T-helper 2 cell treated with Interferon-gamma antibody and Interleukin-4, amounts not matched to agents 100 ng/mL and 5 ng/mL, for 36 hours (primary cell): ENCODE results near the gene TMEM212. TPM values are rescaled to one million over a fixed set of nuclear protein-coding genes. Genes with fewer than 3 reads are reported as not detected.

Experiments used
- intact Hi-C: fragments of 100-400 bp; cut with micrococcal nuclease; formaldehyde crosslinking; loops from one replicate; pipeline ENCODE4 v1.15.1; 2023
- total RNA-seq: library from RNA; stranded (reverse); gene quantifications from 2 replicates; pipeline ENCODE4 v1.2.3, GENCODE V29; 2022

The TMEM212 gene
- total RNA-seq, 1 donor from 2014 or later: not detected

DNA sequence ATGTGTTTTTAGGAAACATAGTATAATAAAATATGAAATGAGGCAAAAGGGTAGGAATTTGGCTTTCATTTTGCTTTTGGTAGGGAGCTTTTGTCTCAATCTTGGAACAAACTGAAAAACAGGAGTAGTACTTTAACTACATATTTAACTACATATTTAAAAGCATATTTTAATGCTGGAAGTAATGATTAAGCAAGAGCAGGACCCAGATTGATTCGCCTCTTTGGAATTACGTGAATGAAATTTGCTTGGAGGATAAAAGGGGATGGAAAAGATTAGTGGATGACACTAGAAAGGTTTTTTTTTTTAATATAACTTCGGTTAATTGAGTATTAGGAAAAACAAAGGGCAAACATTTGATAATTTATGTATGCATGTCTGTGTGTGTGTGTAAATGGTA is 11.2 kb upstream of the TMEM212 start:
- intact Hi-C loops: loop anchor here (5.0 kb wide), 2 partner anchors 130 to 870 kb away; no protein-coding TSS in a partner anchor

DNA sequence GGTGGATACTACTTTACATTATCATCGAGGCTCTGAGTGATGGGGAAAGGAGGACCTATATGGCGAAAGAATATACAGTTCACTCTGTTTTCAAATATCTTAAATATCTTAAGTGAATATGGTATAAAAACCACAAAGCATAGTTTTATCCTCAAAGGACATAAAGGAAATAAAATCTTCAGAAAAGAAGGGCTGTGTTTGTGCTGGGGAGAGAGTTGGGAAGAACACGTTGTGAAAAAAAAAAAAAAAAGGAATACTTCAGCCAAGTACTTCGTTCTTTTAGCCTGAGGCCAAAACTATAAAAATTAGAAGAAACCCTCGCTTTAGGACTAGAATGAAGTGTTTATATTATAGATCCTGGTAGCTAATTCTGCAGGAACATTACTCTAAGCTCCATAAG is 10.2 kb upstream of the TMEM212 start:
- intact Hi-C loops: loop anchor here (5.0 kb wide), 2 partner anchors 131 to 871 kb away; no protein-coding TSS in a partner anchor

DNA sequence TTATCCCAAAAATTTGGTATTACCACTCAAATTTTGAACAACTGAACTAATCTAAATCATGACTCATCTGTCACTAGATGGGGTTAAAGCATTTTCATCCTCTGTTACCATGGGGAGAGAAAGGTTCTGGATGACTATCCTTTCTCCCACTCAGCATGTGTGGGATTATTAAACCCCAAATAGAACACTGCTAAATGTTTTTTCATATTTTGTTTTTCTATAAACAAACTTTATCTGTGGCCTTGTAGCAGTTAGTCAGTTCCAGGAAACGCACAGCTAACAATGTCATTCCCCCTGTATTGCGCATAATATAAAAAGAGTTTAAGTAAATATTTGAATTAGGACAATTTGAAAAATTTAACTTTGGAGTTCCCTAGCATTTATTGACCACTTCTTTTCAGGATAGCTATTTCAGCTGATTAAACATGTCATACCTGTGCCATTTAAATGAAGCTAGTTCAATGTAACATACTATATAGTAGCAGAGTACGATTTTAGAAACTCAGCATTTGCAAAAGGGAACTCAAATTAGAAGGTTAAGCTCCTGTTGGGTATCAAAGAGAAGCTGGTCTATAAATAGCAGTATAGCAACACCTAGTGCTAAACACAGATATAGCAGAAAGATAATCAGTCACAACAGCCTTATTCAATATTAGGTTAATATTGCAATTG is 9.2 kb upstream of the TMEM212 start:
- intact Hi-C loops: loop anchor here (1.0 to 5.0 kb wide), 3 partner anchors 132 to 872 kb away; no protein-coding TSS in a partner anchor

DNA sequence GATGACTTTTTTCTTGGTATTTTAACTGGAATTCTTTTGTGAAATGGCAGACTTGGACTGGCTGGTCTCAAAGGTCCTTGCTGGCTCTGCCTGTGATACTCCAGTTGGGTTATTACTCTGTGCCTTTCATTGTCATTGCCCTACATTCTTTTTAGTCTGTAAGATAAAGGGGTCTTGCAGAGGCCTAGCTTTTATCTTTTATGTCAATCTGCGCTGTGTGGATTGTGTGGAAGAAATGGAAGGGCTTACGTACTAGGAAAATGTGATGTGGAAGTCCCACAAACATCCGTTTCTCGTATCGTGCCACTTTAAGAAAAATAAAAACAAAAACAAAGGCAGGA is 8.7 kb upstream of the TMEM212 start:
- intact Hi-C loops: loop anchor here (1.0 to 5.0 kb wide), 3 partner anchors 132 to 872 kb away; no protein-coding TSS in a partner anchor

DNA sequence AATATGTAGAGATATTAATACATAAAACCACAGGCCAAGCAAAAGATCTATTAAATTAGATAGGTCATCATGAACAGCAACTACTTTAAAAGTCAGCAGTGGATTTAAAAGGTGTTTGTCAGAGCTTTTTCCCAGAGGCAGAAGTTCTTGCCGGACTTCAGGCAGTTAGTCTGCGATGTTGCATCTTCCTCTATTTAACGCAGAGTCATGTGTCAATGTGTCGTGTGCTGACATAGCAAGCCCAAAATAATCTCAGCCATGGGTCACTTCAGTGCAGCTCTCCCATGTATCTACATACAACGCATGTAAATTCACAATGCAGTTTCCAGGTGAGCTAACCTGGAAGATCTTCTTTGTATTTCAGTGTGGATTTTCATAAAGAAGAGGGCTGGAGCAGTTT is 8.0 kb upstream of the TMEM212 start:
- intact Hi-C loops: no loop called here

DNA sequence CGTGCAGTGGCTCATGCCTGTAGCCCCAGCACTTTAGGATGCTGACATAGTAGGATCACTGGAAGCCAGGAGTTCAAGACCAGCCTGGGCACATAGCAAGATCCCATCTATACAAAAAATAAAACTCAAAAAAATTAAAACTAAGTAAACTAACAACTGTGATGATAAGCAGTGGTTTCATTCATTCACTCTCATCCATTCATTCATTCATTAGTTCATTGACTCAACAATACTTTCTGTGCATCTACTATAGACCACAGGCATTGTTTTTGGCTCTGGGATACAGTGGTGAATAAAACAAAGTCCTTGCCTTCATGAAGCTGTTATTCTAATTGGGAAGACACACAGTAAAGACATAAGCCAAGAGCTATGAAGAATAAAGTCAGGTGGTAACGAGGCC is 7.5 kb upstream of the TMEM212 start:
- intact Hi-C loops: no loop called here

DNA sequence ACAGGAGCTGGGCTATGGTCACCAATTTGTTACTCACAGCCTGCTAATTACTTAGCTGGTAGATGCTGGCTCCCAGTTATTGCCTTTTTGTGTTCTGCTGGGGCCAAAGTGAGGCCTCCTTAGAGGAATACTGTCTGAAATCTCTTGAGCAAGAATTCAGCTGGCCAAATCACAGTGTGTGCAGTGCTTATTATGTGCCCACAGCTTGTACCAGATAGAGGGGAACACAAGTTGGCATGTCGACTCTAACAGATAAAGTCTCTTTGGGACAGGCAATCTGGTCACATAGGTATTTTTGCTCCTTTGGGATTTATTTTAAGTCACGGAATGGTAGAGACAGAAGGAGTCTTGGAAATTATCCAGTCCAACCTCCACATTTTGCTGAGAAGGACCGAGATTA is 6.3 kb upstream of the TMEM212 start:
- intact Hi-C loops: no loop called here

DNA sequence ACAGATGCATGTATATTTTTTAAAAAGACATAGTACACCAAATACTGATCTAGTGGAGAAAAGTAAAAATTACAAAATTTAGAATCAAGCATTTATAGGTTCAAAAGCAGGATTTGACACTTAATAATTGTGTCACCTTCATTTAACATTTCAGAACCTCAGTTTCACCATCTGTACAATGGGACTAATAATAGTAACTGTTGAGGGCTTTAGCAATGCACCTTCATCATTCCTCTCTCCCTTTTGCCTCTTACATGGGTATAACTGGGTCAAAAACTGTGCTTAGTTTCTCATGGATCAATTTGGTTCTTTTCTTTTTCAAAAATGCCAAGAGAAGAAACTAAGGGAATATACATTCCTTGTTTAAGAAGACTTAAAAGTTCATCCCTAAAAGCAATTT is 5.5 kb upstream of the TMEM212 start:
- intact Hi-C loops: no loop called here

DNA sequence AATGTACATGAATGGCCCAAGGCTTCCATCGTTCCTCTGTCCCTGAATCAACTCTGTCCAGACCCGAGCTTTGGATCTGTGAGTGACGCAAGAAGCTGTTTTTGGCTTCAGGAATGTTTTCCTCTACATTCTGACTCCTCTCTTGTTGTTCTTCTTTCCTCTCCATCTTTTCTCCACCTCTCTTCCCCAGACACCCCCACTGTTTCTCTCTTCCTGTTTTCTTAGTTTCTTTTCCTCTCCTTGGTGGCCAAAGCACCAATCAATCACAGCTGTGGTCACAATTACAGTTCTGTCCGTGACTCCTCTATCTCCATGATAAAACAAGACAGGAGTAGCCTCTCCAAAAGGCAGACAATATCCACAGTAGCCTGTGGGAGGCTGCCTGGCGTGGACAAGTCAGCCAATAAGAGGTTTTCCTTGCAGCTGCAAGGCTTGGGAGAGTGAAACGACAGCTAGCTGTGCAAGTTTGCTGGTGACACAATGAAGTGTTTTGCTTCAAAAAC is 4.9 kb upstream of the TMEM212 start:
- intact Hi-C loops: no loop called here

DNA sequence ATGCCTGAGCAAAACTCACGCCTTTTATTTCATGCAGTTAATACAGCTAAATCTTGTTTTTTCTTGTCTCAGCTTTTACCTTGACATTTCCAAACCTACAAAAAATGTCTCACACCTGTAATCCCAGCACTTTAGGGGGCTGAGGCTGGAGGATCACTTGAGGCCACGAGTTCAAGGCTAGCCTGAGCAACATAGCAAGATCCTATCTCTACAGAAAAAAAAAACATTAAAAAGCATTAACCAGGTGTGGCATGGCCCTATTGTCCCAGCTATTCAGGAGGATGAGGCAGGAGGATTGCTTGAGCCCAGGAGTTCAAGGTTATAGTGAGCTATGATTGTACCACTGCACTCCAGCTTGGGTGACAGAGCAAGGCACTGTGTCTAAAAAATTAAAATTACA is 3.9 kb upstream of the TMEM212 start:
- intact Hi-C loops: no loop called here

DNA sequence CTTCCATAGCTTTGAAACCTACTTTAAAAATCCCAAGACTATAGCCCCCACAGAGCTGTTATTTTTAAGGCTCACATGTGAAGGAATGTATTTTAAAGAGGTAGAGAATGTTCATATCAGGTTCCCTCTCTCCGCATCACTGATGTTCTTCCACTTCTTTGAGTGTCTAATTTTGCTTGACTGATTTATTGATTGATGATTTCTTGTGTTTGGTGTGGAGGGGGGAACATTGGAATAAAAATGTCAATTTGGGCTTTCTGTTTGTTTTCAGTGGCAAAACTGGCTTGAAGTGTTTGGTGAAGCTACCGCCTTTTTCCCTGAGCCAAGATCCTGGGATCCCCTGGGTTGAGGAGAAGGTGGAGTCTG is 2.7 kb upstream of the TMEM212 start:
- intact Hi-C loops: loop anchor here (10.0 kb wide), 1 partner anchor 264 kb away; no protein-coding TSS in a partner anchor

DNA sequence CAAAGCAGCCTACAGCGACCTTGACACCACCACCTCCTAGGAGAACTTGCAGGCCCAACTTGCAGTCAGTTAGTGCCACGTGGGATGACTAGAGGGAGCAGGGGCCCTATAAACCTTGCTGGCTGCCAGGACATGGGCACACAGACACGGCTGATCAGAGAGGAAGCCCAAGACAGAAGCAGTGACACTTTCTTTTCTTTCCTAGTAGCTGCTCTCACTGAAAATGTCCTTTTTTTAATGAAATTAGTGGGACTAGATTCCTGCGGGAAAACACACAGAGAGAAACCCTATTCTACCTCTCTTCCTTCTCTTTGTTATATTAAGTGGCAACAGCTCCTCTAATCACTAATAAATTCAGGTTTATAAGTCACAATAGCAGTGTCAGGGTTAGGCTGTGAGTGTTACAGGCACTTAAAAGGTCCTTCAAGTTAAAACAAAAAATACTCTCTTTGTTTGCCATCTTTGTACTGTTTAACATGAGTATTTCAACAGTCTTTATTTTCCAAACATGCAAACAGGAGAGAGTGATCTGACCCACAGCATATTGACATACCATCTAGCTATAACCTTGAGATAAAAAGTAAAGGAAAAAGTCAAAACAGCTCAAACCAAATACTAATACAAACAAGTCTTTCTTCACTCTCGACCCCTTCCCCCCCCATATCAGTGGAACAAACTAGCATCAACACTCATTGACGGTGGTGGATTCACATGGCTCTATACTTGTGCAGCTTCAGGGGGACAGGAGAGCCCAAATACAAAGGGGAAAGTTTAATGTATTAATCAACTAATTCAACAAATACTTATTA is 2.1 kb upstream of the TMEM212 start:
- intact Hi-C loops: loop anchor here (10.0 kb wide), 1 partner anchor 264 kb away; no protein-coding TSS in a partner anchor

DNA sequence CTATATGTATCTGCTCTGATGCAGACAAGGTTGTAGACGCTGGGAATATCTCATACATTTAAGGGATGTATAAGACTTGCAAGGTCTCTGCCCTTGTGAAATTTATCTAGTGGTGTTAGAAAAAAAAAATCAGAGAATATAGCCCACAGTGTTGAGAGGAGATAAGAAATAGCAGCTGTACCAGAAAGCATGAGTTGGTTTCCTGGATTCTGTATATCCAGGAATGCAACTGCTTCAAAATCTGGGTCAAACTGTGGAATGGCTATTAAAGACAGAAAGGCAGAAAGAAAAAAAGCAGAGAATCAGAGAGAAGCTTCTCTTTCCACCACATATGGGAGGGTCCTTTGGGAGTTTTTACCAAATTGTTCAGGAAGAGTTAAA is 1.5 kb upstream of the TMEM212 start:
- intact Hi-C loops: loop anchor here (10.0 kb wide), 1 partner anchor 263 kb away; no protein-coding TSS in a partner anchor

DNA sequence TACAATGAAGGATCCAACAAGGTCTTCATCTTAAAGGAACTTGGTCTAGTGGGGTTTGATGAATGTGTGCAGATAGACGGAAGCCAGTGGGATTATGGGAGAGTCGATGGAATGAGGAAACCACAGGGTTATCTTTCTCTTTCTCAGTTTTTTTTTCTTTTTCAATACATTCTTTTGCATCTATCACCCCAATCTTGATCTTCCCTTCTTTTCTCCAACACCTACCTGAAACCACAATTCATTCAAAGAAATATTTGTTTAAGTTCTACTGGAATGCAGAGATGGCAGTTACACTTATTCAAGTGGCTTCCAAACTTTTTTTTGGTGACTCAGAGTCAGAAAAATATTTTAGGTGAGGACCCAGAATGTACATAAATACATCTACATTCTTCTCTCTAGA is 1.7 kb downstream of the TMEM212 start:
- intact Hi-C loops: loop anchor here (10.0 kb wide), 1 partner anchor 260 kb away; no protein-coding TSS in a partner anchor

DNA sequence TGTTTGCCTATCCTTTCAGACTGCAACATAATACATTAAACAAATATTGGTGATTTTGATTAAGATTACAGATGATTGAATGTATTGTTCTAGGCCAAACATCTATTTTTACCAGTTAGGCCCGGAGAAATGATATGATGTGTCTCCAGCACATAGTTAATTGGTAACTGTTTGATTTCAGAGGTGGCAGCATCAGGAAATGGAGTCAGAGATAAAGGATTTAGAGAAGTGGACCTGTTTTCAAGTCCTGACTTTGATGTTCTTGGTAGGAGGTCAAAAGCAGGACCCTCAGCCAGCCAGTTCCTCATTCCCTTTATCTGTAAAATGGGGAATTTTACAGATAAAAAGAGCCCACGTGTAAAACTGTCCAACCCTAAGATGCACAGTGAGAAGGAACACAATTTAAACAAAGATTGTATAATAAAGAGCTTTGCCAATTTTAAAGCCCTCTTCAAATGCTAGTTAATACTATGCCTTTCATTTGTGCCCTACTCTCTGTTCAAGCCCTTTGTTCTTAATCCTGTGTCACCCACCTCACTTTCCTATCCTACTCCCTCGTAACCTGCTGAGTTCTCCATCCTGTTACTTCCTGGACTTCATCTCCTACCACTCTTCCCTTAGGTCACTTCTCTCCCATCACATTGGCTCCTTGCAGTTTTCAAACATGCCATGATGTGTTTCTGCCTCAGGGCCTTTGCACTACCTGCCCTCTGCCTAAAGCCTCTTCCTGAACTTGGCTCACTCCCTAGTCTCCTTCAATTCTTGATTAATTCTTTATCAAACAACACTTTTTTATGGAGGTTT is 2.5 kb downstream of the TMEM212 start:
- intact Hi-C loops: loop anchor here (10.0 kb wide), 1 partner anchor 259 kb away; no protein-coding TSS in a partner anchor

DNA sequence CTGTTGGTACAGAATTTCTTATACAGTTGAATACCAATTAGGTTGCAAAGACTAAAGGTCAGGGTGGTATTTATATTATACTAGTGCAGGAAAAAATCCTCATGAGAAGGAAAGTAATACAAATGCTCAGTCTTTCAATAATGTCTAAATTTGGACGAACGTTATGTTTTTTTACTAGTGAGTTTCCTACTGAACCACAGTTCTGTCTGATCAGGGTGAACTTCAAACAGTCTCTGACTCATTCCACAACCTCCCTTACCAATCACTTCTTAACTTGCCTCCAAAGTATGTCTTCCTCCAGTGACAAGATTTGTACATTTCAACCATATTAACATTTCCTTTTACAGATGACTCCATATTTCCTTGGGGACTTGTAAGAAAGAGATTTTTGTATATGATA is 3.4 kb downstream of the TMEM212 start:
- intact Hi-C loops: loop anchor here (10.0 kb wide), 1 partner anchor 258 kb away; no protein-coding TSS in a partner anchor

DNA sequence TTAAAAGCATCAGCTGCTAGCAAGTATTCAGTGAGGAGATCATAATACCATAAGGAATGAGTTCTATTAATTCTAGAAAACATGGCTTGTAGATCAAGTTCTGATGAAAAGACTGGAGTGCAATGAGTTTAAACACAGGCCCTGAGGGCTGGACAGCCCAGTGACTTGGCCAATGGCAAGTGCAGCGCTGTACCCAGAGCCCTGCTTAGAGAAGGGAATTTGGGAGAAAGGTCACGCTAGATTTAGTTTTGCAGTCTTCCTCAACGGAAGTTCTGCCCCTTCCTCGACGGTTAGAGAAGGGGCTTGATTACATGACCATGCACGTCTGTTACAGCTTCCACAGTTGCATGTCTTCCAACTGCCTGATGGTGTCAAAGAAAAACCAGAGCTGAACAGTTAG is 4.0 kb downstream of the TMEM212 start:
- intact Hi-C loops: loop anchor here (10.0 kb wide), 1 partner anchor 258 kb away; no protein-coding TSS in a partner anchor

DNA sequence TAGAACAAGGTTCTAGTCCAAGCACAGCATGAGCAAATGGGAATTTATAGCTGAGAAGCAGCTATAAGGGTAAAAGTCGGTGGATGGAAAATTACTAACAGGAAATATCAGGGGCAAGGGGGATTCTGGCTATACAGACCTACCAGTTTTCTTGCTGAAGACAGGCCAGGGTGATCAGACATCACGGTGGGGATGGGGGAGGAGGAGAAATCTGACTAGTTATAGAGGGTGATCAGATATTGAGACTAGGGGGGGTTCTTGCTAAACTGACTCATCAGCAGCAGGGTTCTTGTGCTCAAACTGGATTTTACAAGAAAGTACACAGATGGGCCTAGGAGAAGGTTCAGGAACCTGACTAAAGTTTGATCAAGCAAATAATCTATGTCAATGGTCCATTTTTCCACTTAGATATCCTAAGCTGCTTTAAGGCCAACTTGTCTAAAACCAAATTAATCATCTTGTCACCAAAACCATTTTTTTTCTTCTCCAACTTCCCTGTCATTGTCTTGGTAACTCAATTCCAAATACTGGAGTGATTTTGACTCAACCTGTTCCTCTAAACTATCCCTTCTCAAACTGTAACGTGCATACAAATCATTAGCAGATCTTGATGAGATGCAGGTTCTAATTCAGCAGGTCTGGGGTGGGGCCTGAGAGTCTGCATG is 4.6 kb downstream of the TMEM212 start:
- intact Hi-C loops: loop anchor here (10.0 kb wide), 1 partner anchor 257 kb away; no protein-coding TSS in a partner anchor

DNA sequence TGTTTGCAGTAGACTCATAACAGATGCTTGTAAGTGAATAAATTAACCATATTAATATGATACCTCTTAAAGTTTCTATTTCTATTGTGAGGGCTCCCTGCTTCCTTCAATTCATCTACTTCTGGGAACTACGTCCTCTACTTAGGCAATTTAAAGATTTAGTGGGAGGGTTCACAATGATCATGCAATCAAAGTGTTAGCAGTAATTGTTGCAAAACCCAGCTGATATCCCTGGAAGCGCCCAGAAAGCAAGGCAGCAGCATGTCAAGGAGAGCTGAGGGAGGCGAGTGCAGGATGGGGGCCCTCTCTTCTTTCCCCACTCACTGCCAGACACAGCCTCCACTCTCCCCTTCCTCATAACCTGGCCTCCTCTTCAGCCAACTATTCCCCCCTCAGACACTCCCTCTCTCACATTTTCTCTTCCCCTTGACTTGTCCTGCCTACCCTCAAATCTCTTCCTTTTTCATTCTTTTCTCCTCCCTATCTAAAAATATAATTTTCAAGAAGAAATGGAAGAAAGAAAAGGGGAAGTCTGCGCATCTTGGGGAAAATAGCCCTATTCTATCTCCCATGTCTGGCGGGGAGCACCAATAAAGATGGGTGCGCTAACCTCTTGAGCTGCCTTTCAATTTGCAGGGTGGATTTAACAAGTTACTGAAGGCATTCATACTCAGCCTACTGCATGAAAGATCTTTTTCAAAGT is 6.6 kb downstream of the TMEM212 start:
- intact Hi-C loops: loop anchor here (10.0 kb wide), 1 partner anchor 255 kb away; no protein-coding TSS in a partner anchor
